HCT116 (cell line): ENCODE measurements around the gene DNAJC4. TPM values are rescaled to one million over a fixed set of nuclear protein-coding genes. Genes with fewer than 3 reads are reported as not detected.
A peak's percentile ranks its signal among the peaks of the same experiment; 100 is the strongest.

Experiments
- ATAC-seq: fragments of 200-7000 bp; cut with Tn5 transposase; 2 replicates; pipeline ENCODE4 v1.9.1; 2020; ENCODE audit warnings: mild to moderate bottlenecking, moderate library complexity
- BruUV-seq: library from RNA; stranded (reverse); fragments of 400-500 nt; replicated peaks from 2 replicates; lab custom pipeline; 2021; lab: Mats Ljungman, UMichigan
- CTCF ChIA-PET: fragments of 300-600 bp; sonication (Branson Sonifier 250); formaldehyde crosslinking; loops from one replicate; lab custom pipeline; 2021; ENCODE audit warnings: antibody characterized with exemption; lab: Charles Lee
- POLR2A ChIA-PET: fragments of 300-600, 350-600 bp; sonication (Branson Sonifier 250); formaldehyde crosslinking; loops from one replicate; lab custom pipeline; 2021; ENCODE audit warnings: antibody characterized with exemption; lab: Charles Lee
- RAD21 ChIA-PET, 2 experiments: fragments of 300-600 bp; sonication (Branson Sonifier 250); formaldehyde crosslinking; loops; one replicate each; lab custom pipeline; 2023; ENCODE audit warnings: low total read pairs in 2 of 2; ENCODE audit not compliant: uncharacterized antibody in 2 of 2, unreplicated experiment in 2 of 2, low non-redundant PET in 1 of 2; lab: Charles Lee
- DNase-seq: peaks from one replicate; pipeline ENCODE4 v3.0.0-alpha.2; 2010; ENCODE audit warnings: low read depth, low spot score
- H2AFZ ChIP-seq: fragments of 200-600 bp; shearing (Covaris generic), sonication (generic); 2 replicates; pipeline ENCODE4 v1.6.1; 2017; ENCODE audit warnings: low read depth, mixed run types, mixed read lengths, antibody characterized with exemption, low read length; ENCODE audit not compliant: poor library complexity, severe bottlenecking
- H3K27ac ChIP-seq: 2 replicates; pipeline ENCODE4 v1.5.1; 2012; ENCODE audit warnings: low read depth, low read length
- H3K27me3 ChIP-seq: fragments of 200-600 bp; sonication (generic); 2 replicates; pipeline ENCODE4 v1.6.1; 2016; ENCODE audit warnings: mixed run types, low read length, mixed read lengths; ENCODE audit not compliant: insufficient read depth
- H3K36me3 ChIP-seq, 2 experiments: fragments of 200-500 bp in 1 of 2; fragments of 200-600 bp in 1 of 2; sonication (Bioruptor generic) in 1 of 2; sonication (generic) in 1 of 2; 2 replicates each; pipeline versions ENCODE4 v1.5.1 to v1.6.1; 2014 to 2016; ENCODE audit warnings: low read length in 2 of 2, inconsistent platforms in 1 of 2, mixed read lengths in 1 of 2, mixed run types in 1 of 2; ENCODE audit not compliant: insufficient read depth in 2 of 2, control insufficient read depth in 1 of 2
- H3K4me1 ChIP-seq, 2 experiments: fragments of 200-600 bp in 1 of 2; sonication (generic) in 1 of 2; 2 replicates each; pipeline versions ENCODE4 v1.5.1 to v1.6.1; 2012 to 2017; ENCODE audit warnings: low read length in 2 of 2, inconsistent platforms in 1 of 2, mild to moderate bottlenecking in 1 of 2, mixed read lengths in 1 of 2, mixed run types in 1 of 2, moderate library complexity in 1 of 2; ENCODE audit not compliant: insufficient read depth in 2 of 2, control insufficient read depth in 1 of 2
- H3K4me2 ChIP-seq: fragments of 200-600 bp; sonication (generic); 2 replicates; pipeline ENCODE4 v1.6.1; 2017; ENCODE audit warnings: mixed run types, low read length, mixed read lengths
- H3K4me3 ChIP-seq, 2 experiments: fragments of 200-600 bp in 1 of 2; sonication (generic) in 1 of 2; replicated peaks in 1 of 2; 2 replicates each; pipeline ENCODE4 v1.5.1; 2011 to 2016; ENCODE audit warnings: low read length in 2 of 2, control low read depth in 1 of 2, low read depth in 1 of 2, mild to moderate bottlenecking in 1 of 2, mixed read lengths in 1 of 2, mixed run types in 1 of 2
- H3K79me2 ChIP-seq: fragments of 200-600 bp; sonication (generic); 2 replicates; pipeline ENCODE4 v1.6.1; 2017; ENCODE audit warnings: mild to moderate bottlenecking, mixed run types, low read length, moderate library complexity, mixed read lengths; ENCODE audit not compliant: insufficient read depth
- H3K9ac ChIP-seq: fragments of 200-600 bp; sonication (generic); 2 replicates; pipeline ENCODE4 v1.6.1; 2016; ENCODE audit warnings: low read length, mixed read lengths
- H3K9me2 ChIP-seq: fragments of 200-600 bp; sonication (generic), shearing (Covaris generic); 2 replicates; pipeline ENCODE4 v1.6.1; 2017; ENCODE audit warnings: mixed run types, mild to moderate bottlenecking, moderate library complexity; ENCODE audit not compliant: insufficient read depth
- H3K9me3 ChIP-seq, 2 experiments: fragments of 200-500 bp in 1 of 2; fragments of 200-600 bp in 1 of 2; sonication (Bioruptor generic) in 1 of 2; sonication (generic) in 1 of 2; 2 replicates each; pipeline ENCODE4 v1.6.1; 2014 to 2017; ENCODE audit warnings: low read length in 2 of 2, mixed read lengths in 2 of 2, inconsistent platforms in 1 of 2, low read depth in 1 of 2, mild to moderate bottlenecking in 1 of 2, mixed run types in 1 of 2, moderate library complexity in 1 of 2; ENCODE audit not compliant: control insufficient read depth in 1 of 2, insufficient read depth in 1 of 2
- H4K20me1 ChIP-seq: fragments of 200-600 bp; sonication (generic), shearing (Covaris generic); 2 replicates; pipeline ENCODE4 v1.6.1; 2017; ENCODE audit warnings: mixed run types, mild to moderate bottlenecking, moderate library complexity; ENCODE audit not compliant: insufficient read depth
- CBX3 ChIP-seq: IDR thresholded peaks from 2 replicates; pipeline ENCODE4 v1.6.1; 2012; ENCODE audit warnings: low read depth
- ELF1 ChIP-seq: IDR thresholded peaks from 2 replicates; pipeline ENCODE4 v1.6.1; 2012; ENCODE audit warnings: low read depth, borderline replicate concordance
- EZH2 ChIP-seq: fragments of 200-600 bp; sonication (generic); IDR thresholded peaks from 2 replicates; pipeline ENCODE4 v1.6.1; 2017; ENCODE audit warnings: antibody characterized with exemption, mixed run types
- POLR2A ChIP-seq: IDR thresholded peaks from 2 replicates; pipeline ENCODE4 v1.7.0; 2011; ENCODE audit warnings: borderline replicate concordance; ENCODE audit not compliant: insufficient read depth, insufficient read length; ENCODE audit errors: extremely low read depth
- POLR2AphosphoS5 ChIP-seq: IDR thresholded peaks from 2 replicates; pipeline ENCODE4 v1.6.1; 2011; ENCODE audit warnings: mild to moderate bottlenecking, low read depth, low read length, moderate library complexity
- SIN3A ChIP-seq: IDR thresholded peaks from 2 replicates; pipeline ENCODE4 v1.6.1; 2012; ENCODE audit warnings: low read depth
- intact Hi-C: fragments of 100-400 bp; cut with micrococcal nuclease; formaldehyde crosslinking; loops from 2 replicates; pipeline ENCODE4 v1.10.0; 2022
- total RNA-seq: library from RNA; stranded (reverse); gene quantifications from one replicate; pipeline ENCODE4 v1.2.1, GENCODE V29; 2021; ENCODE audit not compliant: unreplicated experiment
- TF ChIP-seq, protein P1 (sequence below), 3 experiments: fragments of 200-600 bp in 1 of 3; sonication (generic) in 1 of 3; IDR thresholded peaks in 2 of 3; conservative IDR thresholded peaks in 1 of 3; 2 replicates each; pipeline ENCODE4 v1.5.1; 2012 to 2017; ENCODE audit warnings: low read depth in 2 of 3, low read length in 2 of 3, antibody characterized with exemption in 1 of 3, borderline replicate concordance in 1 of 3, control low read depth in 1 of 3, mild to moderate bottlenecking in 1 of 3, mixed read lengths in 1 of 3, mixed run types in 1 of 3, moderate library complexity in 1 of 3; ENCODE audit not compliant: insufficient read depth in 1 of 3

Gene DNAJC4
- total RNA-seq, 1 experiment from 2014 or later: 25.8 TPM

DNA sequence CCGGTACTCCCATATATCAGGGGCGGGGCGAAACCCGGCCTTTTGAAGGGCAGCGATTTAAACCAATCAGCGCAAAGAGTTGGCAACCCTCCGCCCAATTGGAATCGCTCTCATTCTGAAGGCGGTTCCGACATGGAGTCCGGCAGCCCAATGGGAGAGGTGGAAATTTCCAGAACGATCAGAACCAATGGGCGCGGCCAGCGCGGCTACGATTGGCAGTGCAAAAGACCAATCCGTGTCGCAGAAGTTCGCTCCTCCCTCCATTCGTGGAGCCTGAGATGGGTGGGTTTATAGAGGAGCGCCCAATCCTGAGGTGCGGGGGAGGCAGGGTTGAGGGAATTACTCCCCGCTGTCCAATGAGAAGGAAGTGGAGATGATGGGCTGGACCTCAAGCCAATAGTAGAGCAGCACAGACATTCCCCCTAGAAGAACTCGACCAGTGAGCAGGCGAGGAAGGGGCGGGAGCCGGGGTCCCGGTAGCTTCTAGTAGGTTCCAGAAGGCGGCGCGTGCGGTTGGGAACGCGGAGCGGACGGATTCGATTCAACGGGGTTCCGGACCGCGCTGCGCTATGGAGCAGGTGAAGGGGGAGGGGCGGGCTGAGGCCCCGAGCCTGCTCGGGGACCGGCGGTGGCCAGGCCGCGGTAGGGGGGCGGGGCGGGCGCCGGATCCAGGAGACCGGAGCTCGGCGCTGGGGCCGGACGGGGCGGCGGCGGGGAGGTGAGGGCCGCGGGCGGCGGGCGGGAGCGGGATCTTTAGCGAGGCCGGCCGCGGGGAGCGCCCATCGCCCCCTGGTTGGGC, 44.5 kb upstream of the DNAJC4 start, which contains the start of gene STIP1:
Gene STIP1, plus strand, starts transcription at position 479 of the 799 bp plus-strand sequence. Its CDS starts 91 bp downstream, at position 570.
- H3K9me3 ChIP-seq: no peaks in the 10 kb centered on the region
- no peak within 1 kb of the TSS for H2AFZ ChIP-seq
- H3K4me1 ChIP-seq: peaks cover 26 to 48% of the 10 kb centered on the region in 2 experiments
- BruUV-seq: no TSS peak
- intact Hi-C loops: loop anchor here (5.0 kb wide), 1 partner anchor 116 kb away; the partner anchor contains the start of gene CATSPERZ
- TF ChIP-seq POLR2A (peak; percentile 39), ELF1 (no peak), POLR2AphosphoS5 (peak; percentile 86), SIN3A (no peak), EZH2 (no peak), CBX3 (no peak)
- TF ChIP-seq, protein P1, sequence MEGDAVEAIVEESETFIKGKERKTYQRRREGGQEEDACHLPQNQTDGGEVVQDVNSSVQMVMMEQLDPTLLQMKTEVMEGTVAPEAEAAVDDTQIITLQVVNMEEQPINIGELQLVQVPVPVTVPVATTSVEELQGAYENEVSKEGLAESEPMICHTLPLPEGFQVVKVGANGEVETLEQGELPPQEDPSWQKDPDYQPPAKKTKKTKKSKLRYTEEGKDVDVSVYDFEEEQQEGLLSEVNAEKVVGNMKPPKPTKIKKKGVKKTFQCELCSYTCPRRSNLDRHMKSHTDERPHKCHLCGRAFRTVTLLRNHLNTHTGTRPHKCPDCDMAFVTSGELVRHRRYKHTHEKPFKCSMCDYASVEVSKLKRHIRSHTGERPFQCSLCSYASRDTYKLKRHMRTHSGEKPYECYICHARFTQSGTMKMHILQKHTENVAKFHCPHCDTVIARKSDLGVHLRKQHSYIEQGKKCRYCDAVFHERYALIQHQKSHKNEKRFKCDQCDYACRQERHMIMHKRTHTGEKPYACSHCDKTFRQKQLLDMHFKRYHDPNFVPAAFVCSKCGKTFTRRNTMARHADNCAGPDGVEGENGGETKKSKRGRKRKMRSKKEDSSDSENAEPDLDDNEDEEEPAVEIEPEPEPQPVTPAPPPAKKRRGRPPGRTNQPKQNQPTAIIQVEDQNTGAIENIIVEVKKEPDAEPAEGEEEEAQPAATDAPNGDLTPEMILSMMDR (IDR thresholded peaks at IDR 0.05 in 2 of 3, conservative IDR thresholded peaks at IDR 0.05 in 1 of 3; ENCODE audit: borderline replicate concordance in 1 of 3, insufficient read depth in 1 of 3, low read depth in 2 of 3, low read length in 2 of 3): peak in 2 of 3 experiments; percentile 15 to 29; a peak in 1 of 6 replicates
- H3K9ac ChIP-seq: peak within 1 kb of the TSS; percentile 87
- peaks cover 8 to 19% of the 10 kb centered on the region in 2 experiments; a peak in 3 of 4 replicates for H3K36me3 ChIP-seq
- ChIA-PET RAD21 (interaction anchor here (0.8 to 1.0 kb wide), 2 partner anchors 19 to 40 kb away, joined by 3 read pairs; partner anchors contain the start of genes NUDT22 (in 1 of the 2) and TRPT1 (in 1 of the 2)), POLR2A (interaction anchor here (0.6 to 1.8 kb wide), 19 partner anchors 10 to 488 kb away, joined by 3 to 12 read pairs (median 4); partner anchors contain the start of genes ESRRA, PRDX5 and TRMT112), CTCF (interaction anchor here (1.0 to 2.3 kb wide), 5 partner anchors 19 to 170 kb away, joined by 3 to 15 read pairs (median 3); no protein-coding TSS in a partner anchor)
- H3K27me3 ChIP-seq: no peaks in the 10 kb centered on the region
- ATAC-seq (peak; percentile 87), DNase-seq (peak; percentile 100)
- H3K4me3 ChIP-seq: peak within 1 kb of the TSS; percentile 81 to 88
- no peaks in the 10 kb centered on the region for H3K9me2 ChIP-seq
- peak within 1 kb of the TSS; percentile 90 for H3K27ac ChIP-seq
- H3K4me2 ChIP-seq: peak within 1 kb of the TSS; percentile 90
- H3K79me2 ChIP-seq: peaks cover 26% of the 10 kb centered on the region
- H4K20me1 ChIP-seq: peaks cover 12% of the 10 kb centered on the region
